Measurements from ENCODE around the gene TGFBR3. TPM values are rescaled to one million over a fixed set of nuclear protein-coding genes. Genes with fewer than 3 reads are reported as not detected.

Gene TGFBR3
- total and polyA plus RNA-seq, 8 donors = 21.7 to 54.6 (median 45.1) TPM

DNA sequence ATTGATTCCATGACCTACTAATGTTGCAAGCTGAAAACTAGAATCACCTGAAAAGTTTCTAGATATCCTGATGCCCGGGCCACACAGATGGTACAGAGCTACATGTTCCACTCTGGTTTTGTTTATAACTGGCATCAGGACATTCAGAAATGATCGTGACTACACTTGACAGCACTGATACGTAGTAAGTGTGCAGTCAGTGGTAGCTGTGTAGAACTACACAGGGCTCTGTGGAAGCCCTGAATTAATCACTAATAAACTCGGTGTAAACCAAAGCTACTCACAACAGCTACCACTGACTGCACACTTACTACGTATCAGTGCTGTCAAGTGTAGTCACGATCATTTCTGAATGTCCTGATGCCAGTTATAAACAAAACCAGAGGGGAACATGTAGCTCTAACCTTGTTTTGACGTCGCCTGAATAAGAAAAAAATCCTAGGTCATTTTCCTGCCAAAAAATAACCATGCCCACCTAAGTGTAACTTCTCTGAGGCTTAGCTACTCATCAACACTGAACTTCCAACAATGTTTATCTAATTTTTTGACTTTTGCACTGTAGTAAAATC is 149.7 kb downstream of the TGFBR3 start:
- Histone ChIP-seq H3K4me1 (peaks cover 18 to 24% of the 10 kb centered on the region in 2 donors), H3K27ac (peak overlapping the region in 1 of 2 donors; percentile 40), H3K9me3 (no peaks in the 10 kb centered on the region), H3K36me3 (no peaks in the 10 kb centered on the region), H3K4me3 (no peak overlapping the region), H3K27me3 (no peaks in the 10 kb centered on the region)
- TF ChIP-seq, protein P1, sequence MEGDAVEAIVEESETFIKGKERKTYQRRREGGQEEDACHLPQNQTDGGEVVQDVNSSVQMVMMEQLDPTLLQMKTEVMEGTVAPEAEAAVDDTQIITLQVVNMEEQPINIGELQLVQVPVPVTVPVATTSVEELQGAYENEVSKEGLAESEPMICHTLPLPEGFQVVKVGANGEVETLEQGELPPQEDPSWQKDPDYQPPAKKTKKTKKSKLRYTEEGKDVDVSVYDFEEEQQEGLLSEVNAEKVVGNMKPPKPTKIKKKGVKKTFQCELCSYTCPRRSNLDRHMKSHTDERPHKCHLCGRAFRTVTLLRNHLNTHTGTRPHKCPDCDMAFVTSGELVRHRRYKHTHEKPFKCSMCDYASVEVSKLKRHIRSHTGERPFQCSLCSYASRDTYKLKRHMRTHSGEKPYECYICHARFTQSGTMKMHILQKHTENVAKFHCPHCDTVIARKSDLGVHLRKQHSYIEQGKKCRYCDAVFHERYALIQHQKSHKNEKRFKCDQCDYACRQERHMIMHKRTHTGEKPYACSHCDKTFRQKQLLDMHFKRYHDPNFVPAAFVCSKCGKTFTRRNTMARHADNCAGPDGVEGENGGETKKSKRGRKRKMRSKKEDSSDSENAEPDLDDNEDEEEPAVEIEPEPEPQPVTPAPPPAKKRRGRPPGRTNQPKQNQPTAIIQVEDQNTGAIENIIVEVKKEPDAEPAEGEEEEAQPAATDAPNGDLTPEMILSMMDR (IDR thresholded peaks at IDR 0.05) = no peak
- no peak for ATAC-seq
- intact Hi-C loops (cut with DNase I) = no loop called here
- no peak for DNase-seq

DNA sequence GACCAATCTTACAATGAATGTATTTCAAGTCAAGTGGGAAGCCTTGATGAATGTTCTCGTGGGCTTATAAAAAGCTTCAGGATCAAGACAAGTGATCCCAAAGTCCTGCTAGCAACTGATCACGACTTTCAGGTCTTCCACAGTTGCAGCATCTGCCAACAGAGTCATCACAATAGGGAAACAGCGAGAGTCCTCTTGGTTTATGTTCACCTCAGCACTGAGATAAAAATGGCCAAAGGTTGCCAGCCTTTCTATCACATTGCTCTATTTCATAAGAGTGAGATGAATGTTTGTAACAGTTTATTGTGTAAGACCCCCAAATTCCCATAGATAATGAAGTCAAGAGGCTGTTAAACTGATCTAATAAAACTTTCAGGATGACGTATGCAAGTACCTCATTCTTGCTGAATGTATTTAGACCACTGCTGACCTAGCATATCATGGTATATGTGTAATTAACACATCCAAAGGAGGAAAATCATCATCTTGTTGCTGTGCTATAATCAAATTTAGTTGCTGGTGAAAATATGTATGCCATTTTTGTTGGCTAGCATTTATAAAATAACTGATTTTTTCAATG is 150.6 kb downstream of the TGFBR3 start:
- intact Hi-C loops (cut with DNase I) = no loop called here
- TF ChIP-seq, protein P1 (IDR thresholded peaks at IDR 0.05) = no peak
- Histone ChIP-seq H3K27ac (no peak overlapping the region), H3K4me1 (peaks cover 24 to 28% of the 10 kb centered on the region in 2 donors), H3K36me3 (no peaks in the 10 kb centered on the region), H3K4me3 (no peak overlapping the region), H3K9me3 (no peaks in the 10 kb centered on the region), H3K27me3 (no peaks in the 10 kb centered on the region)
- DNase-seq (no peak), ATAC-seq (no peak)

DNA sequence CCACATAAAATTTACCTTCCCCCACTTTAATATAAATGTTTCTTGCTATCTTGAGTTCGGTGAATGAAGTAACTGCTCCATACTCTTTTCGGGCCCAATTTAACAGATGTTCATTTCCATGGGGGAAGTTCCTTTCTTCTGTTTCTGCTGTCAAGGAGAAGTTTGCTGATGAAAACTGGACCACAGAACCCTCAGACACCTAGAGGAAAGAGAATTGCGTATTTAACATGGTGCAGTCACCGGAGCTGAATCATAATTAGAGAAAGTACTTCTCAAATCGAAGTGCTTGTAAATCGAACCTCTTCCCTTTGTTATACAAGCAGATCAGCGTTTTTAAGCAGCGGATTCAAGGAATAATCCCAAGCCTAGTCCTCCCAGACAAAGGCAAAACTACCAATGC is 151.2 kb downstream of the TGFBR3 start:
- Histone ChIP-seq H3K27ac (no peak overlapping the region), H3K4me1 (peaks cover 24 to 28% of the 10 kb centered on the region in 2 donors), H3K27me3 (no peaks in the 10 kb centered on the region), H3K4me3 (no peak overlapping the region), H3K9me3 (no peaks in the 10 kb centered on the region), H3K36me3 (no peaks in the 10 kb centered on the region)
- TF ChIP-seq, protein P1 (IDR thresholded peaks at IDR 0.05) = no peak
- DNase-seq (no peak), ATAC-seq (no peak)
- intact Hi-C loops (cut with DNase I) = no loop called here

DNA sequence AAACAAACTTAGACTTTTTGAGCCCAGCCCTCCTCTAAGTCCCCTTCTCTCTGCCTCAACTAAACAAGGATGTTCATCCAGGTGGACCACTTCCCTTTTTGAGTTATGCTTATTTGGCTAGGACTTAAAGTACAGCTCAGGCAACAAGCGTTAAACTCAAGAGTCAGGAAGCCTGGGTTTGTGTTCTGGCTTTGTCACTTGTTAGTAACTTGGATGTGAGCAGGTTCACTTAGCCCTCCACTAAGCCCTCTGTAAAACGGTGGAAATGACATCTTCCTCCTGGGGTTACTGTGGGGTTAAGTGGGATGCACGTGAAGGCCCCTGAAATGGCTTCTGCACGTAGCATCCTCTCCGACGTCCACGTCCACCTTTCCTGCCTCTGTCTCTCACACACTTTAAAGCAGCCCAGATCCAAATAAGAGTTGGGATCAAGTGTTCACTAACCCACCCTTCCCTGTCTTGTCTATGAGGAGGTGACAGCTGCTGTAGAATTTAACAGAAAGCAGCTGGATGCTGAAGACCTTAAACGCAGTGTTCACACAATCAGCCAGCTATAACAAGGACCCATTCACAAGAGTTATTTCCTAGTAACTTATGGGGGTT is 152.7 kb downstream of the TGFBR3 start:
- Histone ChIP-seq H3K9me3 (no peaks in the 10 kb centered on the region), H3K4me1 (peaks cover 24 to 28% of the 10 kb centered on the region in 2 donors), H3K36me3 (no peaks in the 10 kb centered on the region), H3K27me3 (no peaks in the 10 kb centered on the region), H3K4me3 (no peak overlapping the region), H3K27ac (no peak overlapping the region)
- DNase-seq = no peak
- no peak for ATAC-seq
- TF ChIP-seq, protein P1 (IDR thresholded peaks at IDR 0.05) = no peak
- intact Hi-C loops (cut with DNase I) = no loop called here

DNA sequence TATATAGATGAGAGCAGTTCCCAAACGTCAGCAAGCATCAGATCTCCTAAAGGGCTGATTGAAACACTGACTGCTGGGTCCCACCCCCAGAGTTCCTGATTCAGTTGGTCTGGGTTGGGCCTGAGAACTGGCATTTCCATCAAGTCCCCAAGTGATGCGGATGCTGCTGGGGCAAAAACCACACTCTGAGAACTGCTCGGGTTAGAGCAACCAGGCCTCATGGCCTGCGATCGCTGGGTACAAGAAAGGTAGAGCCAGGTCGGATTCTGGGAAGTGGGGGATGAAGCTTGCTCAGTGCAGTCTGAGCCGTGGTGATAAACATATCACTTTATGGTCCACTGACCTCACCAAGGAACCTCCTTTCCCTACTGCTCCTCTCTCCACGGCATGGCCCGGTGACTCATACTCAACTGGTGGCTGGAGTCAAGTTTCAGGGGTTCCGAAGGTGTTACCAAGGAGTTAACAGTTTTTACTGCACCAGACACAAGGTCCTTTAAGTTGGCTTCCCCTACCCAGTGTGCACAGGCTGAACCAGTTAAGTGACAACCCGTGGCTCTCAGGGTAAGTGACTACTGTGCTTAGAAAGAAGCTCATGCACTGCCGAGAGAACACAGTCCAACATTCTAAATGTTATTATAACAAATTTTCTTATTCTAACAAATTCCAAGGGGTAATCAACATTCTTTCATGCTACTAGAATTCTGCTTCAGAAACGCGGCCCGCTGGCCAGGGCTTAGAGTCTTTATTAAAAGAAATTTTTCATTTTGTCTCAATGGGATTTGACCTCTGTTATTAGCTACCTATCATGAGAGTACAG is 153.5 kb downstream of the TGFBR3 start:
- ATAC-seq (peak; percentile 30), DNase-seq (peak in 1 of 4 donors; percentile 41)
- no peaks in the 10 kb centered on the region for H3K9me3 ChIP-seq
- H3K27ac ChIP-seq = peak overlapping the region in 1 of 2 donors; percentile 10
- no peak overlapping the region for H3K4me3 ChIP-seq
- no peaks in the 10 kb centered on the region for H3K36me3 ChIP-seq
- H3K4me1 ChIP-seq = peaks cover 24 to 28% of the 10 kb centered on the region in 2 donors
- H3K27me3 ChIP-seq = no peaks in the 10 kb centered on the region
- TF ChIP-seq, protein P1 (IDR thresholded peaks at IDR 0.05) = no peak
- intact Hi-C loops (cut with DNase I) = no loop called here

Data from left lung (tissue), 10 donors.